ENCODE measurements around the gene CASP10. TPM values are rescaled to one million over a fixed set of nuclear protein-coding genes. Genes with fewer than 3 reads are reported as not detected.
"Not testable (repeated sequence)": the region's sequence is repeated elsewhere in the genome, so short reads cannot be mapped to it uniquely, and the experiment has no call there.

CASP10 gene
- total and polyA plus RNA-seq, 11 donors = 2.8 to 24.0 (median 5.4) TPM

- peaks cover 0 to 9% (median 0%) of the 10 kb centered on the region in 12 donors for H3K9me3 ChIP-seq
- H3K27ac ChIP-seq = peak overlapping the region in 1 of 12 donors; percentile 39
- DNase-seq = no peak
- H3K4me1 ChIP-seq = peaks cover 0 to 74% (median 13%) of the 10 kb centered on the region in 12 donors
- H3K4me3 ChIP-seq = no peak overlapping the region
- ATAC-seq = no peak
- no peaks in the 10 kb centered on the region for H3K36me3 ChIP-seq
- WGBS, 4 donors = 71 to 79% (median 75%) methylated on average over 7 of the region's 7 CpGs
- TF ChIP-seq CTCF (IDR thresholded peaks at IDR 0.05) (no peak), POLR2A (IDR thresholded peaks at IDR 0.05) (no peak)
- H3K27me3 ChIP-seq = no peaks in the 10 kb centered on the region
- intact Hi-C loops (cut with DNase I) = loop anchor here (2.0 to 10.0 kb wide), 9 partner anchors 123 to 387 kb away; partner anchors contain the start of genes CFLAR (in 2 of the 10), STRADB (in 1 of the 10) and TRAK2 (in 1 of the 10)
Measured at GRCh38 chr2:201237486-201238123, 54.7 kb downstream of the CASP10 start.

- intact Hi-C loops (cut with DNase I) = loop anchor here in 8 of 10 donors (1.0 to 10.0 kb wide), 7 partner anchors 19 to 385 kb away; partner anchors contain the start of genes CFLAR (in 2 of the 8), STRADB (in 1 of the 8) and TRAK2 (in 1 of the 8)
- not testable (repeated sequence) for H3K27me3 ChIP-seq, H3K36me3 ChIP-seq, H3K9me3 ChIP-seq
- DNase-seq (peak; percentile 70 to 80 (median 72)), ATAC-seq (peak; percentile 37 to 90 (median 88))
- H3K27ac ChIP-seq = peak overlapping the region in 11 of 12 donors; percentile 26 to 83 (median 55)
- H3K4me1 ChIP-seq = peaks cover 0 to 60% (median 9%) of the 10 kb centered on the region in 12 donors
- peak overlapping the region in 3 of 12 donors; percentile 9 to 22 (median 10) for H3K4me3 ChIP-seq
- WGBS, 4 donors = 82 to 85% (median 84%) methylated on average over 21 of the region's 21 CpGs
Measured at GRCh38 chr2:201239167-201239935, 56.4 kb downstream of the CASP10 start.

GRCh38 chr2:201242571-201243277, 59.8 kb downstream of the CASP10 start:
- Histone ChIP-seq H3K4me1 (peaks cover 0 to 42% (median 0%) of the 10 kb centered on the region in 12 donors), H3K4me3 (no peak overlapping the region), H3K9me3 (peaks cover 0 to 9% (median 0%) of the 10 kb centered on the region in 12 donors), H3K36me3 (no peaks in the 10 kb centered on the region), H3K27me3 (no peaks in the 10 kb centered on the region), H3K27ac (no peak overlapping the region)
- no peak for TF ChIP-seq CTCF (IDR thresholded peaks at IDR 0.05)
- no peak for ATAC-seq
- intact Hi-C loops (cut with DNase I) = loop anchor here in 1 of 10 donors (10.0 kb wide), 1 partner anchor 212 kb away; the partner anchor contains the start of genes STRADB and TRAK2
- DNase-seq = no peak

- Histone ChIP-seq H3K4me3 (no peak overlapping the region), H3K27me3 (no peaks in the 10 kb centered on the region), H3K36me3 (no peaks in the 10 kb centered on the region), H3K9me3 (peaks cover 0 to 9% (median 0%) of the 10 kb centered on the region in 12 donors), H3K4me1 (peaks cover 0 to 25% (median 0%) of the 10 kb centered on the region in 12 donors), H3K27ac (no peak overlapping the region)
- WGBS, 4 donors = 81 to 93% (median 91%) methylated on average over 5 of the region's 5 CpGs
- intact Hi-C loops (cut with DNase I) = loop anchor here in 1 of 10 donors (10.0 kb wide), 1 partner anchor 210 kb away; the partner anchor contains the start of genes STRADB and TRAK2
- no peak for TF ChIP-seq POLR2A (IDR thresholded peaks at IDR 0.05)
- TF ChIP-seq CTCF (IDR thresholded peaks at IDR 0.05) = no peak
- ATAC-seq = no peak
- no peak for DNase-seq
Measured at GRCh38 chr2:201244829-201245228, 61.9 kb downstream of the CASP10 start.
